Gastrocnemius medialis (tissue), 4 donors: ENCODE data around the gene PNCK. TPM values are rescaled to one million over a fixed set of nuclear protein-coding genes. Genes with fewer than 3 reads are reported as not detected.

Source experiments
- ATAC-seq, 2 donors: fragments of 150-250 bp; one replicate each; pipeline ENCODE4 v1.9.1; 2016
- DNase-seq, 2 donors: peaks; one replicate each; pipeline ENCODE4 v3.0.0-alpha.2; 2019
- H3K27ac ChIP-seq, 4 donors: fragments of 200-600 bp; sonication (generic); 1 replicate in 1 of 4; 2 replicates in 3 of 4; pipeline ENCODE4 v1.5.1; 2016 to 2018; ENCODE audit warnings: mild to moderate bottlenecking in 2 of 4, moderate library complexity in 1 of 4
- H3K27me3 ChIP-seq, 3 donors: fragments of 200-600 bp; sonication (generic) in 2 of 3; 1 replicate in 1 of 3; 2 replicates in 2 of 3; pipeline versions ENCODE4 v1.5.1 to v1.6.0; 2016 to 2019; ENCODE audit warnings: mild to moderate bottlenecking in 1 of 3, moderate library complexity in 1 of 3
- H3K36me3 ChIP-seq, 2 donors: fragments of 200-600 bp; sonication (generic) in 1 of 2; one replicate each; pipeline ENCODE4 v1.5.1; 2017 to 2018
- H3K4me1 ChIP-seq, 2 donors: fragments of 200-600 bp; sonication (generic) in 1 of 2; one replicate each; pipeline ENCODE4 v1.5.1; 2016 to 2017; ENCODE audit warnings: mild to moderate bottlenecking in 2 of 2
- H3K4me3 ChIP-seq, 4 donors: fragments of 200-600 bp; sonication (generic) in 3 of 4; 1 replicate in 1 of 4; 2 replicates in 3 of 4; pipeline ENCODE4 v1.5.1; 2016 to 2019; ENCODE audit warnings: mild to moderate bottlenecking in 2 of 4
- H3K9me3 ChIP-seq, 3 donors: fragments of 200-600 bp; sonication (generic) in 2 of 3; 1 replicate in 1 of 3; 2 replicates in 2 of 3; pipeline ENCODE4 v1.5.1; 2016 to 2019
- CTCF ChIP-seq, 5 experiments: fragments of 450-650 bp in 3 of 5; fragments of 200-600 bp in 2 of 5; sonication (generic) in 2 of 5; IDR thresholded peaks in 4 of 5; conservative IDR thresholded peaks in 1 of 5; 1 replicate in 4 of 5; 2 replicates in 1 of 5; pipeline ENCODE4 v1.5.1; 2016 to 2019; ENCODE audit warnings: antibody characterized with exemption in 5 of 5, mild to moderate bottlenecking in 3 of 5, moderate library complexity in 3 of 5
- POLR2A ChIP-seq, 2 donors: fragments of 450-650 bp; IDR thresholded peaks; one replicate each; pipeline ENCODE4 v1.6.1; 2017; ENCODE audit warnings: antibody characterized with exemption in 2 of 2, mild to moderate bottlenecking in 2 of 2, moderate library complexity in 2 of 2
- in situ Hi-C, 4 donors: fragments of 200-750 bp; cut with MboI; loops; one replicate each; pipeline versions ENCODE4 v1.15.0 to v1.8.0; 2017; ENCODE audit warnings: low sequenced_read_pairs in 4 of 4
- intact Hi-C: fragments of 100-400 bp; cut with DNase I; formaldehyde crosslinking; loops from one replicate; pipeline ENCODE4 v1.15.1; 2023; ENCODE audit warnings: low total_unique reads
- total RNA-seq, 4 donors: library from RNA; depleted of rRNA; stranded (reverse); fragments of >200 nt; gene quantifications; one replicate each; pipeline versions ENCODE4 v1.1.0 to v1.2.3, GENCODE V29; 2016

The PNCK gene
- 1 to 10 TPM in 1 of 4 donors, under 1 TPM in 1, not detected in 2; 0.98 to 1.6 TPM for total RNA-seq

GRCh38 chrX:153673428-153674218 is at the start of gene PNCK:
PNCK (minus strand) TSS chrX:153673813; CDS start chrX:153673076, 737 bp downstream.
- ATAC-seq = no peak

GRCh38 chrX:153722704-153723350 is 49.2 kb upstream of the PNCK start:
- peak overlapping the region; percentile 89 to 95 (median 92) for H3K27ac ChIP-seq
- no peak for ATAC-seq
- in situ Hi-C loops (no loop called here), intact Hi-C loops (loop anchor here (5.0 kb wide), 1 partner anchor 36 kb away; the partner anchor contains the start of gene SLC6A8)
- H3K4me1 ChIP-seq = peaks cover 30 to 39% of the 10 kb centered on the region in 2 donors
- DNase-seq = no peak
- H3K9me3 ChIP-seq = no peaks in the 10 kb centered on the region
- H3K36me3 ChIP-seq = peaks cover 0 to 21% of the 10 kb centered on the region in 2 donors
- H3K4me3 ChIP-seq = peak overlapping the region; percentile 66 to 75 (median 66)
- no peaks in the 10 kb centered on the region for H3K27me3 ChIP-seq
- TF ChIP-seq POLR2A (IDR thresholded peaks at IDR 0.05) (no peak), CTCF (IDR thresholded peaks at IDR 0.05 in 4 of 5, conservative IDR thresholded peaks at IDR 0.05 in 1 of 5) (no peak)

More at GRCh38 chrX:153673428-153674218, at the start of gene PNCK:
- TF ChIP-seq POLR2A (IDR thresholded peaks at IDR 0.05) (no peak), CTCF (IDR thresholded peaks at IDR 0.05 in 4 of 5, conservative IDR thresholded peaks at IDR 0.05 in 1 of 5) (no peak)
- Histone ChIP-seq H3K9me3 (no peaks in the 10 kb centered on the region), H3K27me3 (peaks cover 0 to 12% (median 11%) of the 10 kb centered on the region in 3 donors), H3K36me3 (no peaks in the 10 kb centered on the region), H3K27ac (no peak within 1 kb of the TSS), H3K4me1 (no peaks in the 10 kb centered on the region), H3K4me3 (no peak within 1 kb of the TSS)
- DNase-seq = no peak
- in situ Hi-C loops (loop anchor here in 1 of 4 donors (25.0 kb wide), 1 partner anchor 711 kb away; no protein-coding TSS in a partner anchor), intact Hi-C loops (no loop called here)

GRCh38 chrX:153719701-153720100 is 46.1 kb upstream of the PNCK start:
- no peak for TF ChIP-seq CTCF (IDR thresholded peaks at IDR 0.05 in 4 of 5, conservative IDR thresholded peaks at IDR 0.05 in 1 of 5)
- no peak for TF ChIP-seq POLR2A (IDR thresholded peaks at IDR 0.05)
- DNase-seq = no peak
- H3K4me3 ChIP-seq = no peak overlapping the region
- ATAC-seq = no peak
- H3K36me3 ChIP-seq = peaks cover 0 to 28% of the 10 kb centered on the region in 2 donors
- no peaks in the 10 kb centered on the region for H3K27me3 ChIP-seq
- no peaks in the 10 kb centered on the region for H3K9me3 ChIP-seq
- no peak overlapping the region for H3K27ac ChIP-seq
- in situ Hi-C loops = no loop called here
- peaks cover 7 to 11% of the 10 kb centered on the region in 2 donors for H3K4me1 ChIP-seq
- intact Hi-C loops = loop anchor here (5.0 kb wide), 1 partner anchor 32 kb away; the partner anchor contains the start of gene SLC6A8

GRCh38 chrX:153719238-153719637 is 45.6 kb upstream of the PNCK start:
- in situ Hi-C loops = no loop called here
- TF ChIP-seq CTCF (IDR thresholded peaks at IDR 0.05 in 4 of 5, conservative IDR thresholded peaks at IDR 0.05 in 1 of 5) (no peak), POLR2A (IDR thresholded peaks at IDR 0.05) (no peak)
- intact Hi-C loops = no loop called here
- Histone ChIP-seq H3K27me3 (no peaks in the 10 kb centered on the region), H3K27ac (no peak overlapping the region), H3K9me3 (no peaks in the 10 kb centered on the region), H3K4me1 (peaks cover 7 to 11% of the 10 kb centered on the region in 2 donors), H3K4me3 (no peak overlapping the region), H3K36me3 (peaks cover 0 to 30% of the 10 kb centered on the region in 2 donors)
- no peak for ATAC-seq
- DNase-seq = no peak
